ENCODE data around the gene GJB5. TPM values are rescaled to one million over a fixed set of nuclear protein-coding genes. Genes with fewer than 3 reads are reported as not detected.

The GJB5 gene
- total and polyA plus RNA-seq, 9 of the 15 experiments (the other 6 are each of a cell fraction or from before 2014, with no cell fraction given) = 0.04 TPM; not detected in 8

- ChIA-PET CTCF (ENCODE audit: low intra/inter-chr PET ratio) (no interaction called here), POLR2A (interaction anchor here (0.6 kb wide), 2 partner anchors 8 to 51 kb away, joined by 3 read pairs; no protein-coding TSS in a partner anchor)
- DNase-seq (ENCODE audit: extremely low read depth in 1 of 4, low spot score in 3 of 4) (no peak), FAIRE-seq (no peak), ATAC-seq (no peak; the same call in 1 of the 3 replicates)
- no peak overlapping the region for H3K4me3 ChIP-seq
- H3K36me3 ChIP-seq (ENCODE audit: control insufficient read depth, insufficient read depth, low read length) = no peaks in the 10 kb centered on the region
- BruUV-seq (replicated peaks) = no TSS peak
- no peak overlapping the region for H3K4me2 ChIP-seq (ENCODE audit: insufficient read depth, low read length)
- H4K20me1 ChIP-seq (replicated peaks; ENCODE audit: control insufficient read depth, insufficient read depth, low read length) = no peaks in the 10 kb centered on the region; the same call in 1 of the 2 replicates
- no peaks in the 10 kb centered on the region for H3K9me3 ChIP-seq (replicated peaks; ENCODE audit: control insufficient read depth, insufficient read depth, low read depth, low read length)
- TF ChIP-seq NCOA4 (IDR thresholded peaks at IDR 0.05; ENCODE audit: partially characterized antibody) (no peak), NEUROD1 (IDR thresholded peaks at IDR 0.05; ENCODE audit: borderline replicate concordance, low read depth, low read length, partially characterized antibody) (no peak)
- peaks cover 37 to 82% of the 10 kb centered on the region in 2 experiments for H3K27me3 ChIP-seq (ENCODE audit: control insufficient read depth in 2 of 2, insufficient read depth in 2 of 2, low read length in 2 of 2)
- no peaks in the 10 kb centered on the region for H3K79me2 ChIP-seq (ENCODE audit: control insufficient read depth, insufficient read depth, low read length)
- 3% methylated on average over 37 of the region's 40 CpGs for WGBS (ENCODE audit: insufficient coverage, low coverage, missing lambda C conversion rate)
- H2AFZ ChIP-seq (ENCODE audit: low read depth, low read length) = no peak overlapping the region
- H3K9ac ChIP-seq (ENCODE audit: insufficient read depth in 1 of 2, low read depth in 2 of 2, low read length in 2 of 2) = no peak overlapping the region
- H3K27ac ChIP-seq (ENCODE audit: extremely low read depth, low read depth, low read length) = no peak overlapping the region
- H3K4me1 ChIP-seq (replicated peaks in 1 of 2; ENCODE audit: control insufficient read depth in 2 of 2, insufficient read depth in 2 of 2, low read length in 2 of 2) = peaks cover 0 to 3% of the 10 kb centered on the region in 2 experiments; a peak in 1 of 5 replicates
- in situ Hi-C loops (cut with MboI) (no loop called here), intact Hi-C loops (cut with micrococcal nuclease) (no loop called here)
- no peaks in the 10 kb centered on the region for H3K9me1 ChIP-seq (ENCODE audit: control insufficient read depth, insufficient read depth, low read length)
Observed at GRCh38 chr1:34794001-34794789, 39.3 kb downstream of the GJB5 start.

GRCh38 chr1:34794790-34795180 is 39.9 kb downstream of the GJB5 start:
- POLR2A ChIA-PET = no interaction called here
- WGBS (ENCODE audit: insufficient coverage, low coverage, missing lambda C conversion rate) = under 1% methylated on average over 11 of the region's 12 CpGs

More at GRCh38 chr1:34794790-34795180, 39.9 kb downstream of the GJB5 start:
- Histone ChIP-seq H3K4me2 (ENCODE audit: insufficient read depth, low read length) (no peak overlapping the region), H3K4me1 (replicated peaks in 1 of 2; ENCODE audit: control insufficient read depth in 2 of 2, insufficient read depth in 2 of 2, low read length in 2 of 2) (peaks cover 0 to 3% of the 10 kb centered on the region in 2 experiments; a peak in 1 of 5 replicates), H3K79me2 (ENCODE audit: control insufficient read depth, insufficient read depth, low read length) (no peaks in the 10 kb centered on the region), H4K20me1 (replicated peaks; ENCODE audit: control insufficient read depth, insufficient read depth, low read length) (no peaks in the 10 kb centered on the region; the same call in 1 of the 2 replicates), H2AFZ (ENCODE audit: low read depth, low read length) (no peak overlapping the region), H3K4me3 (no peak overlapping the region), H3K9ac (ENCODE audit: insufficient read depth in 1 of 2, low read depth in 2 of 2, low read length in 2 of 2) (no peak overlapping the region), H3K27ac (ENCODE audit: extremely low read depth, low read depth, low read length) (no peak overlapping the region), H3K36me3 (ENCODE audit: control insufficient read depth, insufficient read depth, low read length) (no peaks in the 10 kb centered on the region), H3K9me1 (ENCODE audit: control insufficient read depth, insufficient read depth, low read length) (no peaks in the 10 kb centered on the region), H3K27me3 (ENCODE audit: control insufficient read depth in 2 of 2, insufficient read depth in 2 of 2, low read length in 2 of 2) (peaks cover 37 to 82% of the 10 kb centered on the region in 2 experiments), H3K9me3 (replicated peaks; ENCODE audit: control insufficient read depth, insufficient read depth, low read depth, low read length) (no peaks in the 10 kb centered on the region)
- CTCF ChIA-PET (ENCODE audit: low intra/inter-chr PET ratio) = no interaction called here
- DNase-seq (ENCODE audit: extremely low read depth in 1 of 4, low spot score in 3 of 4) (no peak), FAIRE-seq (no peak), ATAC-seq (no peak)
- intact Hi-C loops (cut with micrococcal nuclease) = no loop called here
- in situ Hi-C loops (cut with MboI) = no loop called here
- BruUV-seq (replicated peaks) = no TSS peak
- TF ChIP-seq SP2 (IDR thresholded peaks at IDR 0.05; ENCODE audit: extremely low read depth, low read depth, low read length, poor library complexity, severe bottlenecking) = no peak
- TF ChIP-seq KLF6 (CRISPR knock-in tag; IDR thresholded peaks at IDR 0.05; ENCODE audit: borderline replicate concordance) = no peak
- TF ChIP-seq ARID1B (IDR thresholded peaks at IDR 0.05) = no peak
- no peak for TF ChIP-seq ZFP91 (CRISPR knock-in tag; IDR thresholded peaks at IDR 0.05)
- TF ChIP-seq ZNF121 (CRISPR knock-in tag; conservative IDR thresholded peaks at IDR 0.05) = no peak
- no peak for TF ChIP-seq FOXA1 (IDR thresholded peaks at IDR 0.05; ENCODE audit: borderline replicate concordance)
- no peak for TF ChIP-seq JUN (IDR thresholded peaks at IDR 0.05; ENCODE audit: borderline replicate concordance, low read depth, low read length)
- TF ChIP-seq JUN (CRISPR knock-in tag; IDR thresholded peaks at IDR 0.05; ENCODE audit: borderline replicate concordance) = no peak
- no peak for TF ChIP-seq ZNF263 (CRISPR knock-in tag; IDR thresholded peaks at IDR 0.05; ENCODE audit: borderline replicate concordance)

Measured in K562 (cell line).